CD4-positive, CD25-positive, alpha-beta regulatory T cell (primary cell): Measurements from ENCODE around the gene TMEFF2. TPM values are rescaled to one million over a fixed set of nuclear protein-coding genes. Genes with fewer than 3 reads are reported as not detected.
A peak's percentile ranks its signal among the peaks of the same experiment; 100 is the strongest.

ENCODE experiments used
- ATAC-seq, 2 donors: fragments of 150-1000 bp; cut with Tn5 transposase; one replicate each; pipeline ENCODE4 v1.10.0; 2021; ENCODE audit warnings: low read depth in 2 of 2, moderate number of reproducible peaks in 2 of 2, moderate library complexity in 1 of 2
- DNase-seq, 3 donors: peaks; one replicate each; pipeline versions ENCODE4 v3.0.0 to v3.0.0-alpha.2; 2012 to 2022; ENCODE audit warnings: mixed read lengths in 1 of 3
- H3K27ac ChIP-seq: one replicate; pipeline ENCODE4 v1.7.0; 2013; ENCODE audit warnings: mild to moderate bottlenecking, low read length; ENCODE audit not compliant: insufficient read depth, poor library complexity, severe bottlenecking
- H3K27me3 ChIP-seq: one replicate; pipeline ENCODE4 v1.7.0; 2013; ENCODE audit warnings: low read length; ENCODE audit not compliant: control insufficient read depth, insufficient read depth
- H3K36me3 ChIP-seq: one replicate; pipeline ENCODE4 v1.7.0; 2013; ENCODE audit warnings: mild to moderate bottlenecking, low read length, moderate library complexity; ENCODE audit not compliant: control insufficient read depth, insufficient read depth
- H3K4me1 ChIP-seq: 2 replicates; pipeline ENCODE4 v1.7.0; 2013; ENCODE audit warnings: mild to moderate bottlenecking, low read length; ENCODE audit not compliant: insufficient read depth, control insufficient read depth, poor library complexity, severe bottlenecking
- H3K4me3 ChIP-seq: one replicate; pipeline ENCODE4 v1.7.0; 2013; ENCODE audit warnings: low read depth, mild to moderate bottlenecking, low read length, moderate library complexity
- H3K9me3 ChIP-seq, 2 experiments: 1 replicate in 1 of 2; 2 replicates in 1 of 2; pipeline ENCODE4 v1.7.0; 2013; ENCODE audit warnings: low read length in 2 of 2, mild to moderate bottlenecking in 1 of 2, moderate library complexity in 1 of 2; ENCODE audit not compliant: control insufficient read depth in 2 of 2
- H3K27ac Mint-ChIP-seq, 3 donors: one replicate each; pipeline ENCODE4 v1.8.0; 2020 to 2022; ENCODE audit warnings: mild to moderate bottlenecking in 3 of 3, mixed read lengths in 3 of 3, moderate library complexity in 2 of 3
- H3K27me3 Mint-ChIP-seq: one replicate; pipeline ENCODE4 v1.8.0; 2022; ENCODE audit warnings: mild to moderate bottlenecking, mixed read lengths
- H3K36me3 Mint-ChIP-seq: one replicate; pipeline ENCODE4 v1.8.0; 2020; ENCODE audit warnings: mixed read lengths
- H3K4me1 Mint-ChIP-seq, 4 donors: one replicate each; pipeline ENCODE4 v1.8.0; 2020 to 2022; ENCODE audit warnings: mixed read lengths in 4 of 4, mild to moderate bottlenecking in 1 of 4
- H3K4me3 Mint-ChIP-seq, 4 donors: one replicate each; pipeline ENCODE4 v1.8.0; 2020 to 2022; ENCODE audit warnings: mild to moderate bottlenecking in 4 of 4, mixed read lengths in 4 of 4, moderate library complexity in 3 of 4
- H3K9me3 Mint-ChIP-seq, 7 donors: one replicate each; pipeline ENCODE4 v1.8.0; 2020 to 2022; ENCODE audit warnings: mixed read lengths in 7 of 7, mild to moderate bottlenecking in 3 of 7, moderate library complexity in 2 of 7
- polyA plus RNA-seq, 4 donors: library from polyadenylated mRNA; unstranded; fragments of 300-500 nt; fragmentation: Illumina TruSeq; gene quantifications; one replicate each; pipeline ENCODE4 v1.2.3, GENCODE V29; 2021
- total RNA-seq: library from RNA; stranded (reverse); gene quantifications from one replicate; pipeline ENCODE4 v1.2.3, GENCODE V29; 2022

The TMEFF2 gene
- total and polyA plus RNA-seq, 5 donors from 2014 or later: not detected

- no peak overlapping the region for H3K4me3 ChIP-seq
- H3K27me3 ChIP-seq: peaks cover 2% of the 10 kb centered on the region
- H3K9me3 ChIP-seq: no peaks in the 10 kb centered on the region
- DNase-seq (no peak), ATAC-seq (no peak)
- Mint-ChIP-seq H3K4me3 (no peak overlapping the region), H3K27ac (no peak overlapping the region), H3K27me3 (peaks cover 6% of the 10 kb centered on the region), H3K9me3 (peaks cover 0 to 5% (median 0%) of the 10 kb centered on the region in 7 donors), H3K36me3 (no peaks in the 10 kb centered on the region), H3K4me1 (no peaks in the 10 kb centered on the region)
- H3K4me1 ChIP-seq: no peaks in the 10 kb centered on the region
- H3K27ac ChIP-seq: no peak overlapping the region
- no peaks in the 10 kb centered on the region for H3K36me3 ChIP-seq
Observed at GRCh38 chr2:192025637-192026036, 169.1 kb downstream of the TMEFF2 start.

DNA sequence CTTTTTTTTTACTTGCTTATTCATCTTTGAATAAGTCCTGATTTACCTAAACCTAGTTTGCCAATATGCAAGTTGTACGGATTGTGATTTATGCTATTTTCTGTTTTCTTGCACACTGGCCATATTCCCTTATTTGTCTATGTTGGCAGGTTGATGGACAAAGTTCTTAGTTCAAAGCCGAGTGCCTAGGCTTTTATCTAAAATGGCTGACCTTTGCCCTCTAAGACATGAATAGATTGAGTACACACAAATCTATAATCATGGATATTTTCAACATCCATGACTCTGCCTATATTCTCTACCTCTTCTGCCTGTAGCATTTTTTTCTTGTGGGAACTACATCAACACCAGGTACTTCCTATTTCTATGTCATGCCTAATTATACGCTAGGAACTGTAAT lies 171.7 kb downstream of the TMEFF2 start:
- Histone ChIP-seq H3K27ac (no peak overlapping the region), H3K27me3 (peaks cover 2% of the 10 kb centered on the region), H3K4me1 (no peaks in the 10 kb centered on the region), H3K36me3 (no peaks in the 10 kb centered on the region), H3K4me3 (no peak overlapping the region), H3K9me3 (no peaks in the 10 kb centered on the region)
- Mint-ChIP-seq H3K4me1 (no peaks in the 10 kb centered on the region), H3K9me3 (peaks cover 0 to under 1% (median 0%) of the 10 kb centered on the region in 7 donors), H3K36me3 (no peaks in the 10 kb centered on the region), H3K4me3 (no peak overlapping the region), H3K27me3 (peaks cover 6% of the 10 kb centered on the region), H3K27ac (no peak overlapping the region)
- ATAC-seq (no peak), DNase-seq (no peak)

DNA sequence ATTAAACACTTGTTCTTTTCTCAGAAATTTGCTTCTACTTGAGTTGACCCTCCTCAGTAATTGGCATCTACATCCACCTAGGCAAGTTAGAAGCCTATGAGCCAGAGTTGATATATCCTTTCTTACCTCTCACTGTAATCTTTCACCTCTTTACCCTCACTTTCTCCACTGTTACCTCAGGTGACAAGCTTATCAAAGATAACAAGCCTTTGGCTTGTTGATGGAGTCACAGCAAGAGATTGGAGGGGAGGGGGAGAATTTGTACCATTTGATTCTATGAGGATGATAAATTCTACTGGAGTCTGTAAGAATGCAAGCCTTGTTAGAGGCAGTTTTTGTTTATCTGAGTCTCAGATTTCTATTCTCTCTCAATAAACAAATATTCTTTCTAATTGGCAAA lies 176.9 kb downstream of the TMEFF2 start:
- Histone ChIP-seq H3K4me3 (no peak overlapping the region), H3K36me3 (no peaks in the 10 kb centered on the region), H3K27me3 (no peaks in the 10 kb centered on the region), H3K4me1 (no peaks in the 10 kb centered on the region), H3K27ac (no peak overlapping the region), H3K9me3 (no peaks in the 10 kb centered on the region)
- H3K4me1 Mint-ChIP-seq: no peaks in the 10 kb centered on the region
- DNase-seq: no peak
- no peaks in the 10 kb centered on the region for H3K36me3 Mint-ChIP-seq
- no peak for ATAC-seq
- no peaks in the 10 kb centered on the region for H3K9me3 Mint-ChIP-seq
- peaks cover 14% of the 10 kb centered on the region for H3K27me3 Mint-ChIP-seq
- H3K27ac Mint-ChIP-seq: no peak overlapping the region
- no peak overlapping the region for H3K4me3 Mint-ChIP-seq

DNA sequence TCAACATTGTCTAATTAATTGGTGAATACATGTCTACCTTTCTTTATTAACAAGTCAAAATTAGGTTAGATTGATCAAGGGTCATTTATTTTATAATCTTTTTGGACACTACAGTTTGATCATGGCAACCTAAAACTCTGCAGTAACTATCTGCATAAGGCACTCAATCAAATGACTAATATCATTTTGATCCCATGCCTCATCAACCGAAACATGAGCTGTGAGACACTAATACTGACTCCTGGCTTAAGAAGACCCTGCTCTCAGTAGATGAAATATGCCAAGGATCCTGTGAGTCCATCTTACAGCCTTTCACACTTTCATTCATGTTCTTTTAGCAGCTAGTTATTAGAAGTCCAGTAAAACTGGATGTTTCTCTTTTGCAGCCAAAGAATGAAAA lies 178.5 kb downstream of the TMEFF2 start:
- Histone ChIP-seq H3K27me3 (no peaks in the 10 kb centered on the region), H3K4me1 (no peaks in the 10 kb centered on the region), H3K4me3 (no peak overlapping the region), H3K9me3 (no peaks in the 10 kb centered on the region), H3K27ac (no peak overlapping the region), H3K36me3 (no peaks in the 10 kb centered on the region)
- Mint-ChIP-seq H3K4me1 (no peaks in the 10 kb centered on the region), H3K27me3 (peaks cover 10% of the 10 kb centered on the region), H3K36me3 (no peaks in the 10 kb centered on the region), H3K4me3 (no peak overlapping the region), H3K27ac (no peak overlapping the region), H3K9me3 (no peaks in the 10 kb centered on the region)
- no peak for DNase-seq
- ATAC-seq: no peak

DNA sequence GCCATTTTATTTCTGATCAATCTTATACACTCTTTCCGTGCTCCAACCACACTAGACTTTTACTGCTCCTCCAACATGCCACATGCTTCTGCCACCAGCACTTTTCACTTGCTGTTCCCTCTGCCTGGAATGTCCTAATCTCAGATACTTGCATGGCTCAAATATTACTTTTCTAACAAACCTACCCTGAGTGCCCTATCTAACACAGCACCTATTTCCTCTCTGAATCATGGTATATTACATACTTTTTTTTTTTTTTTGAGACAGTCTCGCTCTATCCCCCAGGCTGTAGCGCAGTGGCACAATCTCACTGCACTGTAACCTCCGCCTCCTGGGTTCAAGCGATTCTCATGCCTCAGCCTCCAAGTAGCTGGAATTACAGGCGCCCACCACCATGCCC lies 181.5 kb downstream of the TMEFF2 start:
- Histone ChIP-seq H3K4me3 (no peak overlapping the region), H3K27me3 (peaks cover 2% of the 10 kb centered on the region), H3K4me1 (no peaks in the 10 kb centered on the region), H3K9me3 (no peaks in the 10 kb centered on the region), H3K27ac (no peak overlapping the region), H3K36me3 (no peaks in the 10 kb centered on the region)
- ATAC-seq: no peak
- H3K4me3 Mint-ChIP-seq: no peak overlapping the region
- H3K36me3 Mint-ChIP-seq: no peaks in the 10 kb centered on the region
- DNase-seq: no peak
- no peaks in the 10 kb centered on the region for H3K4me1 Mint-ChIP-seq
- peak overlapping the region in 1 of 3 donors; percentile 1 for H3K27ac Mint-ChIP-seq
- peaks cover 8% of the 10 kb centered on the region for H3K27me3 Mint-ChIP-seq
- no peaks in the 10 kb centered on the region for H3K9me3 Mint-ChIP-seq

GRCh38 chr2:192011196-192011595 lies 183.5 kb downstream of the TMEFF2 start:
- Histone ChIP-seq H3K27me3 (peaks cover 2% of the 10 kb centered on the region), H3K4me3 (no peak overlapping the region), H3K36me3 (no peaks in the 10 kb centered on the region), H3K9me3 (no peaks in the 10 kb centered on the region), H3K4me1 (no peaks in the 10 kb centered on the region), H3K27ac (no peak overlapping the region)
- H3K9me3 Mint-ChIP-seq: no peaks in the 10 kb centered on the region
- H3K27me3 Mint-ChIP-seq: no peaks in the 10 kb centered on the region
- no peaks in the 10 kb centered on the region for H3K36me3 Mint-ChIP-seq
- DNase-seq (no peak), ATAC-seq (no peak)
- no peak overlapping the region for H3K4me3 Mint-ChIP-seq
- H3K27ac Mint-ChIP-seq: no peak overlapping the region
- no peaks in the 10 kb centered on the region for H3K4me1 Mint-ChIP-seq

DNA sequence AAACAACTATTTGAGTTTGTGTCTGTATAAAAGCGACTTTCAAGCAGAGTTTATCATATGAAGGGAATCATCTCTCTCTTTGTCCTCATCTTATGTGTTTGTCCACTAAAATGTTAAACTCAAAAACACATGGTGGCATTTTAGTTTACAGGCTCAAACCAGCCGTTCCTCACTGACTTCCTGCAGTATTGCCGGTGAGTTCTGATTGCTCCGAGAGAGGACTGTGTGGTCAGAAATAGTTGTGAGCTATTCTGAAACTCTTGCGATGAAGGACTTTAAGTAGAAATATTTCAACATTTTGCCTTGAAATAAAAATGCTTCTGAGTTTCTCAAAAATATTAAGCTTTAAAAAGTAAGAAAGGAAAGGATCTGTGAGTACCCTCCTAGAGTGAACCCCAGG lies 184.7 kb downstream of the TMEFF2 start:
- ATAC-seq (no peak), DNase-seq (no peak)
- Histone ChIP-seq H3K4me3 (no peak overlapping the region), H3K36me3 (no peaks in the 10 kb centered on the region), H3K27me3 (peaks cover 2% of the 10 kb centered on the region), H3K4me1 (no peaks in the 10 kb centered on the region), H3K27ac (no peak overlapping the region), H3K9me3 (no peaks in the 10 kb centered on the region)
- Mint-ChIP-seq H3K27ac (no peak overlapping the region), H3K27me3 (no peaks in the 10 kb centered on the region), H3K4me3 (no peak overlapping the region), H3K4me1 (no peaks in the 10 kb centered on the region), H3K36me3 (no peaks in the 10 kb centered on the region), H3K9me3 (no peaks in the 10 kb centered on the region)

DNA sequence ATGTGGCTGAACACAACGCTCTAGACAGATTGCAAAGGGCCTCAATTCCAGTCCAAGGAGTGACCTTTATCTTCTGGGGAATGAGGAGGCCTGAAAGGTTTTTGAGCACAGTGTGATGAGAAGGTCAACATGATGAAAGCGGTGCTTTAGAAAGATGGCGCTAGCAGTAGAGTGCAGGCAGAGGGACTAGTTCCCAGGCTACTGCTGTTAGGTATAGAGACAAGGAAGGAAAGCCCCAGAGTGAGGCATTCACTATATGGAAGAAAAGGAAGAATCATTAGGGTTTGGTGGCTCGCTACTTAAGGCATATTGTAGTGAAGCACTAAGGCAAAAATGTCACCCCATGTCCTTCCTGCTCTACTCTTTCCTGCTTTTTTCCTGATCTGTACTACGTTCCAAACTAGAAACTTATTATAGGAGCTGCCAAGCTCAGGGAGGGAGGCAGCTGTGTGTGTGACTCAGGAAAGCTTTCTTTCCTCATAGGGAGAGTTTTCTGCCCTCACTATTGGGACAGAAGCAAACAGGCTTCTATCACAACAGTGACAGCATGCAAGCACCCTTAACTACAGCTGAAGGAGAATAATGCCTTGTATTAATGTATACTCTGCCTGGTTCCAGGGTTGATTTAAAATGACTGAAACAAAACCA lies 187.0 kb downstream of the TMEFF2 start:
- Histone ChIP-seq H3K27me3 (peaks cover 2% of the 10 kb centered on the region), H3K36me3 (no peaks in the 10 kb centered on the region), H3K27ac (no peak overlapping the region), H3K4me3 (no peak overlapping the region), H3K9me3 (no peaks in the 10 kb centered on the region), H3K4me1 (no peaks in the 10 kb centered on the region)
- Mint-ChIP-seq H3K27ac (peak overlapping the region in 2 of 3 donors; percentile 2 to 7), H3K9me3 (peaks cover 0 to 4% (median 0%) of the 10 kb centered on the region in 7 donors), H3K36me3 (no peaks in the 10 kb centered on the region), H3K4me3 (no peak overlapping the region), H3K4me1 (no peaks in the 10 kb centered on the region), H3K27me3 (peaks cover 4% of the 10 kb centered on the region)
- no peak for DNase-seq
- ATAC-seq: no peak
